UCSD-AML1 (cell line): ENCODE results near the gene CRP.
"Not testable (repeated sequence)": the region's sequence is repeated elsewhere in the genome, so short reads cannot be mapped to it uniquely, and the experiment has no call there.

Source experiments
- DNase-seq: peaks from one replicate; lab custom pipeline; 2025; ENCODE audit not compliant: unreplicated experiment; lab: John Stamatoyannopoulos, UW

The CRP gene

DNA sequence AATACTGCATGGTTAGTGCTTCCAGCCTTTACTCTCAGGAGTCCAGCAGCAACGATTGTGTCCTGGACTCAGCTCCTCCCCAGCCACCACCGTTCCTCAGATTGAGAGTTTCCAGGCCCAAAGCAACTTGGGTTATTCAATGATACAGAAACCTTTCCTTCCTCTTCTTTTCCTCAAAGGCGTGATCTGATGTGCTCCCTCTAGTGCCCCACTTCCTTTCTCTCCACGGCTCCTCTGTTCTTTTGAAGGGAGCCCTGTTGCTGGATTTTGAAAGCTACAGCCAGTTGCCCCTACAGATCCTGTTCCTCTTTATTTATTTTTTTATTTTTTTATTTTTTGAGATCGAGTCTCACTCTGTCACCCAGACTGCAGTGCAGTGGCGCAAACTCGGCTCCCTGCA, 14.1 kb downstream of the CRP start:
- DNase-seq: no peak

- DNase-seq: no peak
These were observed 14.7 kb downstream of the CRP start for GRCh38 chr1:159699653-159700052.

- DNase-seq: no peak
These were observed 15.1 kb downstream of the CRP start for GRCh38 chr1:159699246-159699645.

- no peak for DNase-seq
These were observed 26.9 kb downstream of the CRP start for GRCh38 chr1:159687511-159687910.

GRCh38 chr1:159686599-159687299, 27.6 kb downstream of the CRP start:
- DNase-seq: no peak

DNA sequence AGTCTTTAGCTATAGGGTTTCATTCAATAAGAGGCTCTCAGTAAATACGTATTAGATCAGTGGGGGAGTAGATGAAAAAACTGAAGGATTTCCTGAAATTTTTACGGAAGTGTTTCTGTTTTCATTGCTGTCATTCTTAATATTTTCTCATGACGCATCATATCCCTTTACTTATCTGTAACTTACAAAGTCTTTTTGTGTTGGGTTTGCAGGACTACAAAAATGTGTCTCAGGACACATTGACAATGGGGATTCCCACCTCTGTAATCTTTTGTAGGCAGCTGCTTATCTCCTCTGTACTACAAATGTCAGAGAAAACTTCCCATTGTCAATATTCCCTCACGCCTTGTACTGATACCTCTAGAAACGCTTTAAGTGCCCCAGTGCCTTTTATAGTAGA, 35.5 kb downstream of the CRP start:
- no peak for DNase-seq

GRCh38 chr1:159675046-159675445, 39.3 kb downstream of the CRP start:
- no peak for DNase-seq

DNA sequence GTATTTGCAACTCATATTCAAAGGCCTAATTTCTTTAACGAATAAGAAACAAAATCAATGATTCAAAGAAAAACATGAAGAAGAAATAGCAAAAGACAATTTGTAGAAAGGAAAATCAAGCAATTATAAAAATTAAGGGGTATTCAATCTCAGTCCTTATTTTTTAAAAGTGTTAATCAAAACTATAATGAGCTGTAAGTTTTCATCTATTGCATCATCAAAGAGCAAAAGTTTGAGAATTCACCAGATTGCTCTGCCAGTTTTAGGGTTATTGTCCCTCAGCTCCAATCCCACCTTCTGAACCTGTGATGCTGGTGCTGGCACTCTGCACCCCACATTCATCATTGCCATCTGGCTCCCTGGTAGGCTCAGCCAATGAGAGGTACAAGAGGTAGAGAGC, 42.0 kb downstream of the CRP start:
- not testable (repeated sequence) for DNase-seq

DNA sequence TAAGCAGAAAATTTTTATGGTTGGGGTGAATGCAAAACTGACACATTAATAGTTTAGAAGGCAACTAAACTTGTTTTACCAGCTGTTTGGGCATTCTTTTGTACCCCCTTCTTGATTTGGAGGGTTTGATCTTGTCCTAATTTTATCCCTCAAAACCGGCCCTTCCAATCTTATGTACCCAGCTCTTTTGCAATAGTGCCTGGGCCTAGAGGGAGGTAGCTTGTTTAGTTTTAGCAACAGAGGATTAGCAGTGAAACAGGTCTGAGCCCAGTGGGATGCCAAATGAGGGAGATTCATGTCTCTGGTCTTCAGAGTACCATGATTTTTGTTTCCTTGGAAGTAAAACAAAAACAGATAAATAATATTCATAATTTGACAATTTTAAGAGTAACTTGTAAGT, 45.1 kb downstream of the CRP start:
- DNase-seq: no peak

DNA sequence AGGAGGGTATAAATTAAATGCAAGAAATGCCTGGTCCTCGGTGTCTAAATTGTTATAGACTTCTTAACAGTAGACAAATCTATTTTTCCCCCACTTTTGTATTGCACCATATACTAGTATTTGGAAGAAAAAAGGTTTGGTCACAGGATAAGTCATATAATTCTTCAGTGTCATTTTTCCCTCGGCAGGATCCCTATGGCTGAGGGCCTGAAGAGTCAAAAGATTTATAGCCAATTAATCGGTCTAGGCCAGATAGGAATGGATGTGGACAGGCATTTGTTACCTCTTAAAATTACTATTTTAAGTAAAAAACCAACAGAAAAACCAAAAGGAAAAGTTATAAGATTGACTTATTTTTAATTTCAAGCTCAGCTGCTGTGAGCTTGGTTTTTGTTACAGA, 45.6 kb downstream of the CRP start:
- no peak for DNase-seq

DNA sequence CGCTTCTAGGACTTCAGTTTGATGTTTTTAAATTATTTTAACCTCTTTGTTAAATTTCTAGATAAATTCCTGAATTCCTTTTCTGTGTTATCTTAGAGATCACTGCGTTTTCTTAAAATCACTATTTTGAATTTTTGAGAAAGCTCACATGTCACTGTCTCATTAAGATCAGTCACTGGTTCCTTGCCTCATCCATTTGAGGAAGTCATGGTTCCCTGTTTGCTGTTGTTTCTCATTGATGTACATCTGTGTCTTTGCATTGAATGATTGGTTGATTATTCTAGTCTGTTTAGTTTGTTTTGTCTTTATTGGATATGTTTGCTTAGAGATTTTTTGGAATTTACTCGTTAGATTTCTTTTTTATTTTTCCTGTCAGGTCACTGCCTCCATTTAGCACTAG, 50.1 kb downstream of the CRP start:
- no peak for DNase-seq

- DNase-seq: no peak
These were observed 50.8 kb downstream of the CRP start for GRCh38 chr1:159663552-159663951.
